Measurements from ENCODE around the gene SGO2.

SGO2 gene

GRCh38 chr2:200587007-200587616 is 61.1 kb downstream of the SGO2 start:
- Histone ChIP-seq H3K4me3 (ENCODE audit: low read depth, low read length) (no peak overlapping the region), H3K27ac (no peak overlapping the region), H3K36me3 (replicated peaks) (no peaks in the 10 kb centered on the region), H3K27me3 (replicated peaks) (no peaks in the 10 kb centered on the region)
- in situ Hi-C loops (cut with HindIII; ENCODE audit: low pct_ligation_motif_present, low sequenced_read_pairs), result no loop called here
- TF ChIP-seq CTCF (IDR thresholded peaks at IDR 0.05; ENCODE audit: low read depth, low read length, missing control alignments), result no peak
- no peak for DNase-seq

GRCh38 chr2:200588076-200588678 is 62.2 kb downstream of the SGO2 start:
- Histone ChIP-seq H3K4me3 (ENCODE audit: low read depth, low read length) (no peak overlapping the region), H3K27ac (no peak overlapping the region), H3K36me3 (replicated peaks) (no peaks in the 10 kb centered on the region), H3K27me3 (replicated peaks) (no peaks in the 10 kb centered on the region)
- no peak for DNase-seq
- in situ Hi-C loops (cut with HindIII; ENCODE audit: low pct_ligation_motif_present, low sequenced_read_pairs), result no loop called here
- no peak for TF ChIP-seq CTCF (IDR thresholded peaks at IDR 0.05; ENCODE audit: low read depth, low read length, missing control alignments)

- Histone ChIP-seq H3K27ac (no peak overlapping the region), H3K27me3 (replicated peaks) (no peaks in the 10 kb centered on the region), H3K36me3 (replicated peaks) (no peaks in the 10 kb centered on the region), H3K4me3 (ENCODE audit: low read depth, low read length) (no peak overlapping the region)
- in situ Hi-C loops (cut with HindIII; ENCODE audit: low pct_ligation_motif_present, low sequenced_read_pairs), result no loop called here
- no peak for DNase-seq
- TF ChIP-seq CTCF (IDR thresholded peaks at IDR 0.05; ENCODE audit: low read depth, low read length, missing control alignments), result no peak
Measured at GRCh38 chr2:200590090-200590489, 64.1 kb downstream of the SGO2 start.

GRCh38 chr2:200591308-200591707 is 65.3 kb downstream of the SGO2 start:
- in situ Hi-C loops (cut with HindIII; ENCODE audit: low pct_ligation_motif_present, low sequenced_read_pairs), result no loop called here
- no peaks in the 10 kb centered on the region for H3K36me3 ChIP-seq (replicated peaks)

GRCh38 chr2:200592406-200593075 is 66.5 kb downstream of the SGO2 start:
- H3K36me3 ChIP-seq (replicated peaks), result no peaks in the 10 kb centered on the region
- in situ Hi-C loops (cut with HindIII; ENCODE audit: low pct_ligation_motif_present, low sequenced_read_pairs), result no loop called here
- H3K27ac ChIP-seq, result no peak overlapping the region
- no peak overlapping the region for H3K4me3 ChIP-seq (ENCODE audit: low read depth, low read length)
- DNase-seq, result peak; percentile 37
- TF ChIP-seq CTCF (IDR thresholded peaks at IDR 0.05; ENCODE audit: low read depth, low read length, missing control alignments), result no peak
- H3K27me3 ChIP-seq (replicated peaks), result no peaks in the 10 kb centered on the region

More at GRCh38 chr2:200591308-200591707, 65.3 kb downstream of the SGO2 start:
- H3K27ac ChIP-seq, result no peak overlapping the region
- DNase-seq, result no peak
- TF ChIP-seq CTCF (IDR thresholded peaks at IDR 0.05; ENCODE audit: low read depth, low read length, missing control alignments), result no peak
- no peak overlapping the region for H3K4me3 ChIP-seq (ENCODE audit: low read depth, low read length)
- H3K27me3 ChIP-seq (replicated peaks), result no peaks in the 10 kb centered on the region
